HG02885 (cell line): ENCODE results near the gene JAZF1.

Experiments used
- ATAC-seq: cut with Tn5 transposase; IDR thresholded peaks from one replicate; pipeline ENCODE4 v1.9.1; 2021; ENCODE audit warnings: mild to moderate bottlenecking; ENCODE audit not compliant: unreplicated experiment, poor library complexity

The JAZF1 gene

GRCh38 chr7:28192786-28193585 is 12.4 kb upstream of the JAZF1 start:
- ATAC-seq: no peak

- no peak for ATAC-seq
Observed at GRCh38 chr7:28191751-28192150, 11.2 kb upstream of the JAZF1 start.

- ATAC-seq: no peak
Observed at GRCh38 chr7:28191184-28191583, 10.6 kb upstream of the JAZF1 start.

GRCh38 chr7:28190077-28190710 is 9.6 kb upstream of the JAZF1 start:
- no peak for ATAC-seq

GRCh38 chr7:28187012-28187411 is 6.4 kb upstream of the JAZF1 start:
- ATAC-seq: no peak

GRCh38 chr7:28183627-28184026 is 3.0 kb upstream of the JAZF1 start:
- ATAC-seq: no peak

GRCh38 chr7:28182071-28182471 is 1.5 kb upstream of the JAZF1 start:
- ATAC-seq: no peak

- no peak for ATAC-seq
Observed at GRCh38 chr7:28181416-28181815, 821 bp upstream of the JAZF1 start.

- ATAC-seq: no peak
Observed at GRCh38 chr7:28180031-28180363, 598 bp downstream of the JAZF1 start.

GRCh38 chr7:28179120-28180030 is 1.2 kb downstream of the JAZF1 start:
- peak; percentile 79 for ATAC-seq

- no peak for ATAC-seq
Observed at GRCh38 chr7:28178599-28178998, 2.0 kb downstream of the JAZF1 start.

- no peak for ATAC-seq
Observed at GRCh38 chr7:28177836-28178235, 2.8 kb downstream of the JAZF1 start.

GRCh38 chr7:28176645-28177044 is 4.0 kb downstream of the JAZF1 start:
- no peak for ATAC-seq

GRCh38 chr7:28176174-28176573 is 4.4 kb downstream of the JAZF1 start:
- no peak for ATAC-seq

GRCh38 chr7:28174901-28175661 is 5.5 kb downstream of the JAZF1 start:
- ATAC-seq: no peak

- ATAC-seq: no peak
Observed at GRCh38 chr7:28174442-28174841, 6.2 kb downstream of the JAZF1 start.

GRCh38 chr7:28173531-28173930 is 7.1 kb downstream of the JAZF1 start:
- no peak for ATAC-seq

GRCh38 chr7:28172958-28173357 is 7.6 kb downstream of the JAZF1 start:
- ATAC-seq: no peak

- no peak for ATAC-seq
Observed at GRCh38 chr7:28170701-28171100, 9.9 kb downstream of the JAZF1 start.

- ATAC-seq: no peak
Observed at GRCh38 chr7:28169230-28169629, 11.4 kb downstream of the JAZF1 start.
